ENCODE results near the gene ZNF839.

GRCh38 chr14:102346645-102347044, 27.1 kb downstream of the ZNF839 start:
- no peak for TF ChIP-seq EP300 (IDR thresholded peaks at IDR 0.05)
- TF ChIP-seq POLR2A (IDR thresholded peaks at IDR 0.05; ENCODE audit: low read depth): no peak
- TF ChIP-seq CTCF (IDR thresholded peaks at IDR 0.05): no peak
